Ramos (cell line): ENCODE measurements around the gene RIMS4.

Experiments used
- in situ Hi-C: fragments of 300-500 bp; cut with MboI; formaldehyde crosslinking; loops from one replicate; pipeline ENCODE4 v1.14.3; 2022; ENCODE audit warnings: low sequenced_read_pairs; ENCODE audit not compliant: unreplicated experiment

RIMS4 gene

DNA sequence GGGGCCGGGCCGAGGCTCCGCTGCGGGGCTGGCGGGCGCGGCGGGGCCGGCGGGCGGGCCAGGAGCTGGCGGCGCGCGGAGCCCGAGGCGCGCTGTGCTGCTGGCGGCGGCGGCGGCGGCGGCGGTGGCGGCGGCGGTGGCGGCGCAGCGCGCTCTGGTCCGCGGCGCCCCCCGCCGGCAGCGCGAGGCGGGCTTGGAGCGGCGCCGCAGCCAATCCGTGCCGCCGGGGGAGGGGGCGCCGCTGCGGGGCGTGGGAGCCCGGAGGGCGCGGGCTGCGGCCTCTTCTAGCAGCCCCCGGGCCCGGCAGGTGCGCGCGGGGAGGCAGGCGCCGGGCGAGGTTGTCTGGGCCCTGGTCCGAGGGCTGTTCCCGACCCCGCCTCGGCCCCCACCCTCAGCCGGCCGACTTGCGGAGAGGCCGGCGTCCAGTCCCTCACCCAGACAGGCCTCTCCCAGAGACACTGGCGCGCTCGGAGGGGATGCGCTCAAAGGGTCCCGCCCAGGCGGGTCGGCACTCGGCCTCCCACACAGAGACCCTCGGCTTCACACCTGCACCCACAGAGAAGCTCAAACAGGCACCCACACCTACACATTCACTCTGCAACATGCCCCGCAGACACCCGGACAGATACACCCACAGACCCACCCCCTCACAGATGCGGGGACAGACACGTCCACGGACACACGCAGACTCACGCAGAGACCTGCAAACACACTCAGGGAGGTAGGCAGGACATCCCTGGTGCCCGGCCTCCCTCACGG is at the start of gene RIMS4:
Gene RIMS4 (minus strand): TSS at position 156 of the 759 bp plus-strand sequence. CDS start 275 bp downstream, outside the sequence.
- in situ Hi-C loops = no loop called here

- in situ Hi-C loops = loop anchor here (5.0 kb wide), 1 partner anchor 171 kb away; no protein-coding TSS in a partner anchor
Observed at GRCh38 chr20:44858606-44859360, 48.4 kb upstream of the RIMS4 start.

- in situ Hi-C loops = loop anchor here (5.0 kb wide), 1 partner anchor 170 kb away; no protein-coding TSS in a partner anchor
Observed at GRCh38 chr20:44856856-44857448, 46.6 kb upstream of the RIMS4 start.

DNA sequence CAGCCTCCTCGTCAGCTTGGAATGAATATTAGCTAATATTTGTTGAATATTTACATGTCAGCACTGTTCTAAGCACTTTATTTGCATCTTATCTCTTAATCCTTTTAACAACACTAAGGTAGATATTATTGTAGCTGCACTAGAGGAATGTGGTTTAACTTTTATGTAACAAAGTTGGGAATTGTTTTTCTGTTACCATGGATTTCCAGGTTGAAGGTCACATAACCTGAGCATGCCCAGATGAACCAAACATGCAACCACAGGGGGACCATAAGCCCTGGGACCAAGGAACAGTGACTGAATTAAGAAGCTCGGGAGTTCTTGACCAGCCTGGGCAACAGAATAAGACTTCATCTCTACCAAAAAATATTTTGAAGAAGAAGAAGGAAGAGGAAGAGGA is 46.1 kb upstream of the RIMS4 start:
- in situ Hi-C loops = loop anchor here (5.0 kb wide), 1 partner anchor 169 kb away; no protein-coding TSS in a partner anchor

GRCh38 chr20:44851545-44851944 is 41.2 kb upstream of the RIMS4 start:
- in situ Hi-C loops = no loop called here

- in situ Hi-C loops = no loop called here
Observed at GRCh38 chr20:44850837-44851236, 40.5 kb upstream of the RIMS4 start.

GRCh38 chr20:44850272-44850671 is 39.9 kb upstream of the RIMS4 start:
- in situ Hi-C loops = no loop called here

GRCh38 chr20:44849703-44850102 is 39.4 kb upstream of the RIMS4 start:
- in situ Hi-C loops = no loop called here

GRCh38 chr20:44848254-44849015 is 38.1 kb upstream of the RIMS4 start:
- in situ Hi-C loops = no loop called here

DNA sequence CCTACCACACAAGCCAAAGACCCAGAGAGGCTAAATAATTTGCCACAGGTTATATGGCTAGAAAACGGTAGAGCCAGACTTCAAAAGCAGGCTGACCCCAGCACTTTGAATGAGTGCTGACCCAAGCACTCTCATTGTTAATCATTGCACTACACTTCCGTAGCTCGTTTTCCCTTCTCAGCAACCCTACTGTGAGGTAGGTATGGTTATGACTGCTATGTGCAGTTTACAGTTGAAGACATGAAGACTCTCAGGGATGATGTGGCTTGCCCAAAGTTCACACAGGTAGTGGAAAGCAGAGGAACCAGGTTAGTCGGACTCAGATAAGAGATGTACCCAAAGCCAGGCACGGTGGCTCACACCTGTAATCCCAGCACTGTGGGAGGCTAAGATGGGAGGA is 33.5 kb upstream of the RIMS4 start:
- in situ Hi-C loops = no loop called here

GRCh38 chr20:44841955-44842354 is 31.6 kb upstream of the RIMS4 start:
- in situ Hi-C loops = no loop called here

- in situ Hi-C loops = no loop called here
Observed at GRCh38 chr20:44840826-44841225, 30.5 kb upstream of the RIMS4 start.

DNA sequence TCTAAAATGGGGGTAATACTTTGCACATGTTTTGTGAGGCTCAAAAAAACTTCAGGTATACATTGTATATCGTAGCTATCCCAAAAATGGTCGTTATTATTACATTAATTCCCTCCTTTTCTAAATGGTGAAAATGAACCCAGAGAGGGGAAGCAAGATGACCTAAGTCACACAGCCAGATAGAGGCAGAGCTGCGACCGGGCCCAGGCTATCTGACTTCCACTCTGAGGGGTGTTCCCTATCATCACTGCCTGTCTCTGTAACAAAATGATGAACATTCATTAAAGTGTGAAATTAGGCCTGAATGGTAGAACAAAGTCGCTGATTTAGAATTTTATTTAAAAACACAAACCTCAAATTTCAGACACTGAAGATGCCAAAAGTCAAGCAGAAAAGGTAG is 29.1 kb upstream of the RIMS4 start:
- in situ Hi-C loops = no loop called here

- in situ Hi-C loops = no loop called here
Observed at GRCh38 chr20:44838521-44838920, 28.2 kb upstream of the RIMS4 start.

DNA sequence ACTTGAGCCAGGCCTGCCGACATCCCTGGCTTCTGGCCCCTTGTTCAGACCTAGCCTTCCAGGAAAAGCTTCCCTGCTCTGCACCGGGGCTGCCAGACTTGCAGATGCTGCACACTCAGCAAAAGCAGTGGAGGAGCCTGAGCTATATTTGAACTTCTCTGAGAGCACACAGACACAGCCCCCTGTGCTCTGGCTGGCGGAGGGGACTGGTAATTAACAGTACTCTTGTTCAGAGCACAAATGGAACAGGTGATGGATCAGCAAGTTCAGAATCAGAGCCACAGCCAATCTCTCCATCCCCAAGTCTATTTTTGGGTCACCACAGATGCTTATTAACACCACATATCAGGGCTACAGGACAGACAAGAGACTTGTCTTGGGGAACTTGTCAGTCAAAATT is 27.6 kb upstream of the RIMS4 start:
- in situ Hi-C loops = no loop called here

- in situ Hi-C loops = no loop called here
Observed at GRCh38 chr20:44836601-44837120, 26.3 kb upstream of the RIMS4 start.

GRCh38 chr20:44835661-44836221 is 25.4 kb upstream of the RIMS4 start:
- in situ Hi-C loops = no loop called here

- in situ Hi-C loops = no loop called here
Observed at GRCh38 chr20:44835116-44835515, 24.8 kb upstream of the RIMS4 start.

GRCh38 chr20:44834693-44835092 is 24.3 kb upstream of the RIMS4 start:
- in situ Hi-C loops = no loop called here

DNA sequence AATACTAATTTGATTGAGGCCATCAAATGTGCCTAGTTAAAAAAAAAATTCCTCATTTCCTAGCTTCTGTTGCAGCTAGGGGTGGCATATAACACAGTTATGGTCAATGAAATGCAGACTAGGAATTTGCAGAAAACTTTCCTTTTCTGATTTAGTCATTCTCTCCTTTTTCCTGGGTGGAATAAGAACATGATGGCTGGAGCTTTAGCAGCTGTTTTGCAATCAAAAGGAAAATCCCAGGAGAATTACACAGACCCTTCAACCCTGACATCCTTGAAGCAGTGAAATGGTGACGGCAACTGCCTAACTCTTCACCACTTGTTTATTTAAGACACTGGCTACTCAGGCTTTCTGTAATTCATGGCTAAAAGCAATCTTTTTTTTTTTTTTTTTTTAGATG is 23.1 kb upstream of the RIMS4 start:
- in situ Hi-C loops = no loop called here
